GM19467 (cell line): ENCODE data around the gene CACNA2D3.

ENCODE experiments used
- ATAC-seq: cut with Tn5 transposase; IDR thresholded peaks from one replicate; pipeline ENCODE4 v1.9.1; 2021; ENCODE audit warnings: mild to moderate bottlenecking, moderate library complexity; ENCODE audit not compliant: unreplicated experiment

CACNA2D3 gene

DNA sequence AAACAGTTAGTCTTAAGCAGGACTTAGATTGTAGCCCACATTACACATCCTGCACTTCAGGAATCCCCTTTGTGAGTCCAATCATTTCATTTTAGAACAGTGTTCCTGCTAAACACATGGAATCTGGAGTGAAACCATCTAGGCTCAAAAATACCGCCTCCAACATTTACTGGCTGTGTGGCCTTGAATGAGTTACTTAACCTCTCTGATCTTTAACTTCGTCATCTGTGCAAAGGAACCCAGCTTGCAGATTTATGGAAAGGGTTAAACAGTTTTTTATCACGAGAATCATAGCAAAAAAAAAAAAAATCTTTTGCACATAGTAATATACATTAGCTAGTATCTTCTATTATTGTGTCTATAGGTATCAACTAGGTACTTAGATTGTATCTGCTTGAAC is 813.5 kb downstream of the CACNA2D3 start:
- no peak for ATAC-seq

DNA sequence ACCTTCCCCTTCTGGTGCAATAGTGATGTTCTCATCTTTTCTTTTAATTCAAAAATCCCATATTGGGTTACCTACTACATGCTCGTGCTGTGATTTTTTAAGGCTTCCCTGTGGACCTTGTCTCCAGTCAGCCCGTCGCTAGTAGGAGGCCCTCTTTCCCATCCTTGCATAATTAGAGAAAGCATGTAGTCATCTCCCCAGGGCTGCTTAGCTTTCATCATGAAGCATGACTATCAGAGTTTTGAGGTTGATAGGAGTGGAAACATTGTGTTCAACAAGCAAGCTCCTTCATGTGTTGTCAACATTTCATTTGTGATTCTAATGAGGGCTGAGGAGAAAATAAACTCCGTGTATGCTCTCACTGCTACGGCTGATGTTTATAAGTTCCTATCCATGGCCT is 814.2 kb downstream of the CACNA2D3 start:
- no peak for ATAC-seq

- ATAC-seq: no peak
Observed at GRCh38 chr3:54939557-54940300, 817.4 kb downstream of the CACNA2D3 start.

- ATAC-seq: no peak
Observed at GRCh38 chr3:54940971-54941370, 818.6 kb downstream of the CACNA2D3 start.

- no peak for ATAC-seq
Observed at GRCh38 chr3:54941690-54942362, 819.5 kb downstream of the CACNA2D3 start.

DNA sequence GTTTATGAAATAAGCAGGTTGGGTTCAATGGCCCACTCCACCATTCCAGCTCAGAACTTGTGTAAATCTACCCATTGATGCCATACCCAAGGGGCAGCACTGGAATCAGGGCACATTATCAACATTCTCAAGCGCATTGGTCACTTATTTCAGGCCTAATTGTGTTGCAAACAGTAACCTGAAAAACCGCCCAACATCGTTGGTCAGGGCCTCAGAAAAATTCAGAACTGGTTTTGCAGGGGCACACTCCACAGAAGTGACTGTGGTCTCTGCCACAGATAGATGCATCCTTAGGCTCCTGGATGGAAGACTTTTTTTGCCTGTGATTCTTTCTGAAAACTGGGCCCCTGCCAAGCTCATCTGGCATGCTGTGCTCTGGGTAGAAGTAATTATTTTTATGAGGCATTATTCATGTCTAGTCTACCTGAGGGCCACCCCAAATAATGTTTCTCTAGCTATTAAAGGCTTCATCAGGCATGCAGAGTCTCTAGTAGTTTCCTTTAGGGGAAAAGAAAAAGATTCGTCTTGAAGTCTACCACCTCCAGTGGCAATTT is 827.2 kb downstream of the CACNA2D3 start:
- no peak for ATAC-seq

- ATAC-seq: no peak
Observed at GRCh38 chr3:54950391-54951003, 828.1 kb downstream of the CACNA2D3 start.

- no peak for ATAC-seq
Observed at GRCh38 chr3:54951405-54951804, 829.1 kb downstream of the CACNA2D3 start.

GRCh38 chr3:54954022-54954421 is 831.7 kb downstream of the CACNA2D3 start:
- ATAC-seq: no peak

- ATAC-seq: no peak
Observed at GRCh38 chr3:54954521-54954920, 832.2 kb downstream of the CACNA2D3 start.

DNA sequence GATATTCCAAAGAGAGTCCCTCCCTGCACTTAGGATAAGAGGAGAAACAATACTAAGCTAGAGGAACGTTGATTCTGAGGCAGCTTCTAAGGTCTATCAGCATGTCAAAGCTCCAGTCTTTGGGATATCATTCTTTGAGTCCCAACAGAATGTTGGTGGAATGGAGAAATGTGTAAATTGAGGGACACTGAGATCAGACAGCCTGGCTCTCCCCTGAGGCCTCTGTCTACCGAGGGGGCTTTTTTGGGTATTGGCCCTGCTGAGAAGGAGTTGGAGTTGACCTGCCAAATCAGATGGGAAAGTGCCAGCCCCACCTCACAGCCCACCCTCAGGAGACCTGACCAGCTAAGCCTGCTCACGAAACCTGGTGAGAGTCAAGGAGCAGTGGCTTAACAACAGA is 833.1 kb downstream of the CACNA2D3 start:
- no peak for ATAC-seq

GRCh38 chr3:54955941-54956340 is 833.6 kb downstream of the CACNA2D3 start:
- no peak for ATAC-seq

DNA sequence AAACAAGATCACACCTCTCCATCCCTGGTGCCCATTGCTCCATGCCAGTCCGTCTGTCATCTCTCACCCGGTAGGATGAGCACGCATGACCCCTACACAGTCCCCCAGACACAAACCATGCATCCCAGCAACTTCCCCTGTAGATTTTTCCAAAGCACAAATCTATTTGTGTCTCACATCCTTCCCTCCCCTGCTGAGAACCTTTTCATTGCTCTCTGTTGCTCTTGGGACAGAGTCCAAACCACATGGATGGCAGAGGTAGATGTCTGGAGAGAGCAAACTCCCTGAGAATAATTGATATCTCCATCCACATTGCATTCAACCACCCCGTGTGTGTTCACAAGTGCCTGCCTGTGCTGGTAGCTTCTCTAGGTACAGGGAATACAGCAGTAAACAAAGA is 835.4 kb downstream of the CACNA2D3 start:
- no peak for ATAC-seq

GRCh38 chr3:54960082-54960481 is 837.7 kb downstream of the CACNA2D3 start:
- no peak for ATAC-seq

DNA sequence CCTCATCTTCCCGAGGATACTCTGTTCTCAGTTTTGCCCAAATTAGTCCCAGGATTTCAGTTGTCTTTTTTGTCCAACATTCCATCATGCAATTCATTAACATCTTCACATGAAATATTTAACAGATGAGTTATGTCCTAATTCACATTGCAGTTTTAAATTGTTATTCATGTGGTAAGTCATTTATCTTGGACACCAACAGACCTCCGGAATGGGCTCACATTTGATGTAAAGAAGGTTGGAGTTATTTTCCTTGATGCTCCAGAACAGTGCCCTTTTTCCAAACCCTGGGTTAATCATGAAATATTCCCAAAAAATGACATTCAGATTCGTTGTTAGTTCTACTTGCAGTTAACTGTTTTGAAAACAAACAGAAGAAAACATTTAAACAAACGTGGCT is 838.3 kb downstream of the CACNA2D3 start:
- no peak for ATAC-seq

DNA sequence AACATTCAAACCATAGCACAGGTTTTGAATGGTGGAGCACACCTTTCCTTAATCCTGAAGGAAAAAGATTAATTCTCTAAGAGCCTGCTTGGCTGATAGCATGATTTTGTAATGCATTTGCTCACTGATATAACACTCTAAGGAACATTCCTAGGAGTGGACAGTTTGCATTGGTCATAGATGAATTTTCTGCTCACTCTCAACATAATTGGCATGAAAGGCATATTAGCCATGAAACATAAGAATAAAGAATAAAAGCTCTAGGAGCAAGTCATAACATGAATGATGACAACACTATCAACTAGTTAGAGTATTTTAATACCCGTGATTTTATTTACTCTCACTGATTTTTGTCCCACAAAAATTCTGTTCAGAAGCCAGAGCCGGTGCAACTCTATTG is 839.8 kb downstream of the CACNA2D3 start:
- no peak for ATAC-seq

GRCh38 chr3:54963641-54964040 is 841.3 kb downstream of the CACNA2D3 start:
- no peak for ATAC-seq

DNA sequence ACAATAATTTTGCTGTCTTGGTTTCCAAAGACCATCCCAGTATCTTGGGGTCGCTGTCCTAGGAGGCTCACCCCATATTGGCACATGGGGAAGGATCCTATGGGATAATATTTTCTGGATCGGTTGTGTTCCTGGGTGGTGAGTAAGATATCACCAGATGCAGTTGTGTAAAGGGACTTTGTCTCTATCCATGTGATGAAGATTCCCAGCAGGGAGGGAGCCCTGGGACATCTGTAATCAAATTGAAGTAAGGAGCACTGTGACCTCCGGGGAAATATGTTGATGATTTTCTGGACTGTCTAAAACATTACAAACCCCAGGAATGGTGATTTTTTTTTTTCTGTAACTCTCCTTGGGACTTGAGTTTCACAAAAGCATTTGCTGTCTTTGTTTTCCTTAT is 841.7 kb downstream of the CACNA2D3 start:
- ATAC-seq: no peak

- ATAC-seq: no peak
Observed at GRCh38 chr3:54965746-54966145, 843.4 kb downstream of the CACNA2D3 start.

DNA sequence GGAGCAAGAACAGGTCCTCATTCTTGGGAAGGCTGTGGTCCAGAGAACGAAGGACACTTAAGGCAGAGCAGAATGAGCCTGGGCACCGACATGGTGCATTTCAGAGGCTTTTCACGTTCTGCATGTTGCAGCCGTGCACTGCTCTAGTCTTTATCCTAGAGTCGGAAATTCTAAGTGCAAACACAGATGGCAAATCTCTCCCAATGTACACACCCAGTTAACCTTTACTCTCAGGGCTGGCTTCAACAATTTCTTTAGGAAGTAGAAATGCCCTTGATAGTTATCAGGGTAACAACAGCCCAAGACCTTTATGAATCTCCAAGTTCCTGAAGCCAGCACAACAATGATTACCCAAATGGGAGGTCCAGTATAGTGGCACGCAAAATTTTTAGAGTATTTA is 844.6 kb downstream of the CACNA2D3 start:
- no peak for ATAC-seq

DNA sequence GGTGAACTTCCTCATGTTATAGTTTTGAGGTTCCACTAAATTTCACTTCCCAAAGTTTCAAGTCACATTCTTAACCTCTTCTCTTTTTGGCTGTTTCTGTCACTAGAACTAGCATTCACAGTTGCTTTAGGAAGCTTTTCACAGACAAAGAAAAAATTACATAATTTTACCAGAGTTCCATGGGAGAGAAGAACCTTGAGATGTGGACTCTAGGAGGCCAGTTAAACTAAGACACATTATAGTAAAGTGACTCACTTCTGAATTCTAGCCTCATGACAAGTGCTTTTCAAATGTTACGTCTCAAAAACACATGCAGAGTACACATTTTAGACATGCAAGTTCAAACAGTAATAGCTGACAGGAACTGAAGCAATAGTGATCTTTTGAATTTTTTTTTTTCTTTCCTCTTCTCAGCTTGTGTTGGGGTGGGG is 845.4 kb downstream of the CACNA2D3 start:
- no peak for ATAC-seq
